Measurements from ENCODE around the gene AQP12B.

- TF ChIP-seq POLR2A (IDR thresholded peaks at IDR 0.05; ENCODE audit: low read depth, low read length) = no peak
- TF ChIP-seq PAX5 (IDR thresholded peaks at IDR 0.05; ENCODE audit: insufficient read depth, low read length, severe bottlenecking) = no peak
- no peak for TF ChIP-seq TAF1 (IDR thresholded peaks at IDR 0.05; ENCODE audit: low read depth, low read length)
Measured at GRCh38 chr2:240713928-240714746, 31.5 kb upstream of the AQP12B start.

Data from GM12891 (cell line).